Measurements from ENCODE around the gene PARD3.

- TF ChIP-seq EZH2phosphoT487 (IDR thresholded peaks at IDR 0.05; ENCODE audit: borderline replicate concordance, low read length), result no peak
- TF ChIP-seq CTCF (IDR thresholded peaks at IDR 0.05; ENCODE audit: low read depth, low read length, poor library complexity, severe bottlenecking), result no peak
Observed at GRCh38 chr10:34206935-34207268, 608.2 kb downstream of the PARD3 start.
